IMR-90 (cell line): ENCODE data around the gene GSN. TPM values are rescaled to one million over a fixed set of nuclear protein-coding genes. Genes with fewer than 3 reads are reported as not detected.

Experiments used
- ATAC-seq: fragments of 200-7000 bp; cut with Tn5 transposase; 2 replicates; pipeline ENCODE4 v1.9.1; 2020; ENCODE audit warnings: low read depth, mild to moderate bottlenecking, moderate library complexity
- BruUV-seq: library from RNA; stranded (reverse); fragments of 400-500 nt; replicated peaks from 2 replicates; lab custom pipeline; 2021; lab: Mats Ljungman, UMichigan
- CTCF ChIA-PET: fragments of 300-600 bp; formaldehyde crosslinking; extraction: SDS; loops from one replicate; lab custom pipeline; 2021; ENCODE audit warnings: antibody characterized with exemption; lab: Yijun Ruan, JAX
- POLR2A ChIA-PET: fragments of 300-600 bp; sonication (Branson Sonifier 250); formaldehyde crosslinking; loops from one replicate; lab custom pipeline; 2022; ENCODE audit warnings: antibody characterized with exemption; ENCODE audit not compliant: unreplicated experiment; lab: Charles Lee
- DNase-seq: peaks from one replicate; pipeline ENCODE4 v3.0.0; 2013
- H2AFZ ChIP-seq: replicated peaks from 2 replicates; pipeline ENCODE3; 2013; ENCODE audit warnings: low read length, mild to moderate bottlenecking; ENCODE audit not compliant: poor library complexity
- H2AK5ac ChIP-seq: 2 replicates; pipeline ENCODE4 v1.6.1; 2013; ENCODE audit warnings: low read depth, low read length, inconsistent platforms
- H2AK9ac ChIP-seq: replicated peaks from 2 replicates; pipeline ENCODE3; 2013; ENCODE audit warnings: mild to moderate bottlenecking, low read depth, low read length, moderate library complexity; ENCODE audit not compliant: poor library complexity
- H2BK120ac ChIP-seq: 2 replicates; pipeline ENCODE4 v1.6.1; 2013; ENCODE audit warnings: low read depth, low read length, inconsistent platforms
- H2BK15ac ChIP-seq: 3 replicates; pipeline ENCODE4 v1.6.1; 2013; ENCODE audit warnings: low read depth, low read length, inconsistent platforms
- H2BK20ac ChIP-seq: 2 replicates; pipeline ENCODE4 v1.6.1; 2013; ENCODE audit warnings: low read depth, mild to moderate bottlenecking, inconsistent platforms, low read length, moderate library complexity
- H2BK5ac ChIP-seq: 2 replicates; pipeline ENCODE4 v1.6.1; 2013; ENCODE audit warnings: mild to moderate bottlenecking, low read depth, low read length, inconsistent platforms; ENCODE audit not compliant: poor library complexity, severe bottlenecking
- H3K14ac ChIP-seq: replicated peaks from 2 replicates; pipeline ENCODE4 v1.6.1; 2013; ENCODE audit warnings: low read depth, low read length, inconsistent platforms
- H3K18ac ChIP-seq: 2 replicates; pipeline ENCODE4 v1.6.1; 2013; ENCODE audit warnings: low read depth, low read length, control low read depth
- H3K23ac ChIP-seq: 2 replicates; pipeline ENCODE4 v1.6.1; 2013; ENCODE audit warnings: low read depth, low read length, inconsistent platforms
- H3K27ac ChIP-seq: 2 replicates; pipeline ENCODE4 v1.5.1; 2013; ENCODE audit warnings: mild to moderate bottlenecking, control low read depth, low read length; ENCODE audit not compliant: insufficient read depth
- H3K27me3 ChIP-seq: 2 replicates; pipeline ENCODE4 v1.6.1; 2013; ENCODE audit warnings: low read length; ENCODE audit not compliant: control insufficient read depth, insufficient read depth
- H3K36me3 ChIP-seq: 2 replicates; pipeline ENCODE4 v1.6.1; 2013; ENCODE audit warnings: low read length, mixed read lengths; ENCODE audit not compliant: control insufficient read depth, insufficient read depth
- H3K4ac ChIP-seq: 2 replicates; pipeline ENCODE4 v1.6.1; 2013; ENCODE audit warnings: low read depth, low read length, inconsistent platforms
- H3K4me1 ChIP-seq: 2 replicates; pipeline ENCODE4 v1.6.1; 2013; ENCODE audit warnings: low read length, mixed read lengths; ENCODE audit not compliant: control insufficient read depth, insufficient read depth
- H3K4me2 ChIP-seq: 2 replicates; pipeline ENCODE4 v1.6.1; 2013; ENCODE audit warnings: low read depth, mild to moderate bottlenecking, control low read depth, low read length, moderate library complexity
- H3K4me3 ChIP-seq: 2 replicates; pipeline ENCODE4 v1.5.1; 2013; ENCODE audit warnings: low read depth, mild to moderate bottlenecking, control low read depth, low read length, moderate library complexity; ENCODE audit not compliant: insufficient read depth
- H3K56ac ChIP-seq: 2 replicates; pipeline ENCODE4 v1.6.1; 2013; ENCODE audit warnings: low read length, inconsistent platforms; ENCODE audit not compliant: insufficient read depth; ENCODE audit errors: extremely low read depth
- H3K79me1 ChIP-seq, 2 experiments: 2 replicates each; pipeline ENCODE4 v1.6.1; 2013; ENCODE audit warnings: low read length in 2 of 2, inconsistent platforms in 1 of 2, low read depth in 1 of 2
- H3K9ac ChIP-seq: 2 replicates; pipeline ENCODE4 v1.6.1; 2013; ENCODE audit warnings: low read depth, low read length, control low read depth
- H3K9me1 ChIP-seq: 2 replicates; pipeline ENCODE4 v1.6.1; 2013; ENCODE audit warnings: low read length, inconsistent platforms; ENCODE audit not compliant: insufficient read depth
- H3K9me3 ChIP-seq: 2 replicates; pipeline ENCODE4 v1.6.1; 2013; ENCODE audit warnings: low read length; ENCODE audit not compliant: control insufficient read depth, insufficient read depth
- H4K20me1 ChIP-seq: 2 replicates; pipeline ENCODE4 v1.6.1; 2013; ENCODE audit warnings: low read length, inconsistent platforms; ENCODE audit not compliant: insufficient read depth
- H4K5ac ChIP-seq: 2 replicates; pipeline ENCODE4 v1.6.1; 2013; ENCODE audit warnings: mild to moderate bottlenecking, low read depth, low read length, control low read depth
- H4K8ac ChIP-seq, 2 experiments: 2 replicates each; pipeline ENCODE4 v1.6.1; 2013; ENCODE audit warnings: low read depth in 2 of 2, low read length in 2 of 2, control low read depth in 1 of 2, inconsistent platforms in 1 of 2
- H4K91ac ChIP-seq: 2 replicates; pipeline ENCODE4 v1.6.1; 2013; ENCODE audit warnings: low read depth, low read length, inconsistent platforms; ENCODE audit not compliant: insufficient read depth
- BHLHE40 ChIP-seq: fragments of 150-350 bp; IDR thresholded peaks from 2 replicates; pipeline ENCODE4 v1.6.1; 2016; ENCODE audit warnings: mild to moderate bottlenecking, low read depth, low read length
- CEBPB ChIP-seq: IDR thresholded peaks from 2 replicates; pipeline ENCODE4 v1.6.1; 2012; ENCODE audit warnings: low read depth, low read length, improper control_type of control experiment
- CHD1 ChIP-seq: IDR thresholded peaks from 2 replicates; pipeline ENCODE4 v1.6.1; 2012; ENCODE audit warnings: low read depth, low read length, improper control_type of control experiment
- FOS ChIP-seq: fragments of 150-350 bp; IDR thresholded peaks from 2 replicates; pipeline ENCODE4 v1.6.1; 2016; ENCODE audit warnings: low read depth, low read length
- MAFK ChIP-seq: IDR thresholded peaks from 2 replicates; pipeline ENCODE4 v1.6.1; 2012; ENCODE audit warnings: low read depth, low read length, improper control_type of control experiment
- MAZ ChIP-seq: IDR thresholded peaks from 2 replicates; pipeline ENCODE4 v1.6.1; 2012; ENCODE audit warnings: low read depth, mild to moderate bottlenecking, low read length, improper control_type of control experiment, moderate library complexity, borderline replicate concordance
- MXI1 ChIP-seq: IDR thresholded peaks from 2 replicates; pipeline ENCODE4 v1.6.1; 2012; ENCODE audit warnings: low read depth, mild to moderate bottlenecking, low read length, moderate library complexity, borderline replicate concordance
- NFE2L2 ChIP-seq: fragments of 150-350 bp; IDR thresholded peaks from 2 replicates; pipeline ENCODE4 v1.6.1; 2016; ENCODE audit warnings: low read depth, mild to moderate bottlenecking, low read length
- POLR2A ChIP-seq: IDR thresholded peaks from 2 replicates; pipeline ENCODE4 v1.6.1; 2012; ENCODE audit warnings: mild to moderate bottlenecking, low read depth, low read length
- RAD21 ChIP-seq: IDR thresholded peaks from 2 replicates; pipeline ENCODE4 v1.6.1; 2012; ENCODE audit warnings: low read length, improper control_type of control experiment
- RCOR1 ChIP-seq: IDR thresholded peaks from 2 replicates; pipeline ENCODE4 v1.6.1; 2012; ENCODE audit warnings: mild to moderate bottlenecking, low read length, improper control_type of control experiment; ENCODE audit not compliant: insufficient replicate concordance
- RFX5 ChIP-seq: IDR thresholded peaks from 2 replicates; pipeline ENCODE4 v1.8.0; 2012; ENCODE audit warnings: low read depth, mild to moderate bottlenecking, low read length, moderate library complexity
- SMC3 ChIP-seq: fragments of 150-350 bp; IDR thresholded peaks from 2 replicates; pipeline ENCODE4 v1.6.1; 2016; ENCODE audit warnings: low read depth, mild to moderate bottlenecking, antibody characterized with exemption, low read length, moderate library complexity
- WGBS, 2 experiments: methylation state at CpG; one replicate each; pipeline versions ENCODE4 v1.1.5 to v1.1.7; 2013; ENCODE audit warnings: missing lambda C conversion rate in 2 of 2; ENCODE audit not compliant: insufficient read length in 1 of 2; ENCODE audit errors: extremely low coverage in 2 of 2; 5-methylcytosine and 5-hydroxymethylcytosine counted together
- dilution Hi-C: fragments of 300-500 bp; cut with HindIII; formaldehyde crosslinking; loops from one replicate; pipeline ENCODE4 v1.14.3; 2018; ENCODE audit warnings: low sequenced_read_pairs; ENCODE audit not compliant: unreplicated experiment
- in situ Hi-C: fragments of 300-500 bp; cut with MboI; formaldehyde crosslinking; loops from 3 replicates; pipeline ENCODE4 v1.14.3; 2019; ENCODE audit warnings: low sequenced_read_pairs, inconsistent platforms, mixed read lengths
- intact Hi-C: fragments of 100-400 bp; cut with micrococcal nuclease; formaldehyde crosslinking; loops from 2 replicates; pipeline ENCODE4 v1.10.0; 2022
- polyA plus RNA-seq, 3 experiments: library from polyadenylated mRNA; depleted of rRNA; stranded (reverse); fragments of >200 nt; gene quantifications; 2 replicates each; pipeline ENCODE4 v1.2.3, GENCODE V29; 2012; ENCODE audit warnings: low replicate concordance in 1 of 3
- total RNA-seq: library from RNA; depleted of rRNA; stranded (reverse); fragments of >200 nt; gene quantifications from 2 replicates; pipeline ENCODE4 v1.2.3, GENCODE V29; 2012
- TF ChIP-seq, protein P1 (sequence below): conservative IDR thresholded peaks from 2 replicates; pipeline ENCODE4 v1.5.1; 2012; ENCODE audit warnings: mild to moderate bottlenecking, low read depth, low read length, improper control_type of control experiment
- TF ChIP-seq, protein P2 (sequence below): fragments of 150-350 bp; IDR thresholded peaks from 2 replicates; pipeline ENCODE4 v1.6.1; 2017; ENCODE audit warnings: mild to moderate bottlenecking, antibody characterized with exemption, low read length, low read depth

GSN gene
- total and polyA plus RNA-seq, 2 of the 4 experiments (the other 2 are of a cell fraction) = 495 to 547 TPM

DNA sequence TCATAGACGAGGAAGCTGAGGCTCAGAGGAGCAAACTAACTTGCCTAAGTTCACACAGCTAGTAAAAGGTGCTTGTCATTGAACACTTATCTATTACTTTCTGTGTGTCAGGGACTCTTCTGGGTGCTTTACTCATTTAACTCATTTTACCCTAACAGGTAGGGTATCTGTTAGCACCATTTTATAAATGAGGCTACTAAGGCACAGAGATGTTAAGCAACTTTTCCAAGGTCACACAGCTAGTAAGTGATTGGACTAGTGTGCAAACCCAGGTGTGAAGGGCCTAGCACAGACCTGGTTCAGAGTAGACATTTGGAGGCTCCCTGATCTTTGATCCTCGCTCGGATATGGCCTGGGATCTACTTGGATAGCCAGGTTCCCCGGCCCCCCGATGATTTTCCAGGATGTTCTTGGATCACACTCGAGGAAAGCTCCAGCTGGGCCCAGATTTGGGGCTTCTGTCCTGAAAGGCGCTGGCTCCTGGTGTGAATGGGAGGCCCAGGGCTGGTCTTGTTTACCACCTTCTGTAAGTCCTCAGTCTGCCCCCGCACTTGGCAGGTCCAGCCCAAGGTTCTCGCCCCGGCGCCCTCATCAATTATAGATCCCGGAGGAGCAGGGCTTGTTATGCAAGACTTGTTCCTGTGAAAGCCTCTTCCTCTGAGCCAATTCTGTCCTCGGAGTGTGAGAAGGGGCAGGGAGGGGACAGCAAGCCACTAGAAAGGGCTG lies 37.5 kb downstream of the GSN start:
- 68% methylated on average over 6 of the region's 13 CpGs; no CpG with 5 or more reads in 1 of the 2 experiments for WGBS, 2 experiments
- TF ChIP-seq MXI1 (no peak), SMC3 (no peak), MAZ (no peak), CHD1 (no peak), RAD21 (no peak), BHLHE40 (no peak), NFE2L2 (no peak), RFX5 (no peak), FOS (no peak), RCOR1 (no peak), POLR2A (no peak), MAFK (no peak), CEBPB (no peak)
- TF ChIP-seq, protein P1, sequence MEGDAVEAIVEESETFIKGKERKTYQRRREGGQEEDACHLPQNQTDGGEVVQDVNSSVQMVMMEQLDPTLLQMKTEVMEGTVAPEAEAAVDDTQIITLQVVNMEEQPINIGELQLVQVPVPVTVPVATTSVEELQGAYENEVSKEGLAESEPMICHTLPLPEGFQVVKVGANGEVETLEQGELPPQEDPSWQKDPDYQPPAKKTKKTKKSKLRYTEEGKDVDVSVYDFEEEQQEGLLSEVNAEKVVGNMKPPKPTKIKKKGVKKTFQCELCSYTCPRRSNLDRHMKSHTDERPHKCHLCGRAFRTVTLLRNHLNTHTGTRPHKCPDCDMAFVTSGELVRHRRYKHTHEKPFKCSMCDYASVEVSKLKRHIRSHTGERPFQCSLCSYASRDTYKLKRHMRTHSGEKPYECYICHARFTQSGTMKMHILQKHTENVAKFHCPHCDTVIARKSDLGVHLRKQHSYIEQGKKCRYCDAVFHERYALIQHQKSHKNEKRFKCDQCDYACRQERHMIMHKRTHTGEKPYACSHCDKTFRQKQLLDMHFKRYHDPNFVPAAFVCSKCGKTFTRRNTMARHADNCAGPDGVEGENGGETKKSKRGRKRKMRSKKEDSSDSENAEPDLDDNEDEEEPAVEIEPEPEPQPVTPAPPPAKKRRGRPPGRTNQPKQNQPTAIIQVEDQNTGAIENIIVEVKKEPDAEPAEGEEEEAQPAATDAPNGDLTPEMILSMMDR = no peak
- TF ChIP-seq, protein P2, sequence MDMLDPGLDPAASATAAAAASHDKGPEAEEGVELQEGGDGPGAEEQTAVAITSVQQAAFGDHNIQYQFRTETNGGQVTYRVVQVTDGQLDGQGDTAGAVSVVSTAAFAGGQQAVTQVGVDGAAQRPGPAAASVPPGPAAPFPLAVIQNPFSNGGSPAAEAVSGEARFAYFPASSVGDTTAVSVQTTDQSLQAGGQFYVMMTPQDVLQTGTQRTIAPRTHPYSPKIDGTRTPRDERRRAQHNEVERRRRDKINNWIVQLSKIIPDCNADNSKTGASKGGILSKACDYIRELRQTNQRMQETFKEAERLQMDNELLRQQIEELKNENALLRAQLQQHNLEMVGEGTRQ = no peak

More for the DNA sequence above, 37.5 kb downstream of the GSN start:
- peaks cover 5% of the 10 kb centered on the region; the same call in 1 of the 2 replicates for H4K20me1 ChIP-seq
- ATAC-seq (no peak), DNase-seq (no peak)
- no peaks in the 10 kb centered on the region for H3K9me3 ChIP-seq
- H2BK15ac ChIP-seq = no peak overlapping the region
- ChIA-PET POLR2A (no interaction called here), CTCF (interaction anchor here (1.2 kb wide), 1 partner anchor 14 kb away, joined by 3 read pairs; no protein-coding TSS in a partner anchor)
- H2AK9ac ChIP-seq = no peak overlapping the region
- H3K14ac ChIP-seq = no peak overlapping the region
- peaks cover 5% of the 10 kb centered on the region; the same call in 1 of the 2 replicates for H3K9me1 ChIP-seq
- no peak overlapping the region for H3K56ac ChIP-seq
- dilution Hi-C loops = no loop called here
- H3K4ac ChIP-seq = no peak overlapping the region
- peaks cover 64% of the 10 kb centered on the region for H3K36me3 ChIP-seq
- H4K5ac ChIP-seq = no peak overlapping the region
- H2BK120ac ChIP-seq = no peak overlapping the region
- H2BK20ac ChIP-seq = no peak overlapping the region
- H2BK5ac ChIP-seq = no peak overlapping the region
- in situ Hi-C loops = no loop called here
- H3K4me3 ChIP-seq = no peak overlapping the region
- no peak overlapping the region for H3K18ac ChIP-seq
- H3K27ac ChIP-seq = no peak overlapping the region
- no peaks in the 10 kb centered on the region for H3K27me3 ChIP-seq
- H3K4me1 ChIP-seq = no peaks in the 10 kb centered on the region
- H3K4me2 ChIP-seq = no peak overlapping the region
- H4K91ac ChIP-seq = no peak overlapping the region
- H2AFZ ChIP-seq = no peak overlapping the region
- H3K23ac ChIP-seq = no peak overlapping the region
- H4K8ac ChIP-seq = no peak overlapping the region
- intact Hi-C loops = no loop called here
- H3K9ac ChIP-seq = no peak overlapping the region
- H3K79me1 ChIP-seq = peaks cover 12 to 38% of the 10 kb centered on the region in 2 experiments
- BruUV-seq = no TSS peak
- H2AK5ac ChIP-seq = no peak overlapping the region
